Activated T-helper 17 cell treated with anti-CD3 and anti-CD28 coated beads, Interleukin-2, amount 50 U/mL, for 72 hours (primary cell): ENCODE results near the gene ZSCAN2. TPM values are rescaled to one million over a fixed set of nuclear protein-coding genes. Genes with fewer than 3 reads are reported as not detected.

Experiments
- ATAC-seq: fragments of 150-1000 bp; cut with Tn5 transposase; replicated peaks from 2 replicates; pipeline ENCODE4 v1.10.0; 2021; ENCODE audit warnings: mild to moderate bottlenecking, moderate library complexity
- H3K27ac Mint-ChIP-seq: one replicate; pipeline ENCODE4 v1.8.0; 2022; ENCODE audit warnings: mixed read lengths
- H3K27me3 Mint-ChIP-seq: one replicate; pipeline ENCODE4 v1.8.0; 2022; ENCODE audit warnings: mixed read lengths
- H3K36me3 Mint-ChIP-seq: one replicate; pipeline ENCODE4 v1.8.0; 2022; ENCODE audit warnings: low read depth, mild to moderate bottlenecking, mixed read lengths
- H3K4me1 Mint-ChIP-seq: one replicate; pipeline ENCODE4 v1.8.0; 2022; ENCODE audit warnings: mixed read lengths
- H3K4me3 Mint-ChIP-seq: one replicate; pipeline ENCODE4 v1.8.0; 2022; ENCODE audit warnings: mild to moderate bottlenecking, mixed read lengths
- H3K9me3 Mint-ChIP-seq: one replicate; pipeline ENCODE4 v1.8.0; 2022; ENCODE audit warnings: mixed read lengths
- total RNA-seq, 2 donors: library from RNA; stranded (reverse); gene quantifications; one replicate each; pipeline ENCODE4 v1.2.3, GENCODE V29; 2022

ZSCAN2 gene
- total RNA-seq, 2 donors from 2014 or later, result 9.0 to 14.1 TPM

DNA sequence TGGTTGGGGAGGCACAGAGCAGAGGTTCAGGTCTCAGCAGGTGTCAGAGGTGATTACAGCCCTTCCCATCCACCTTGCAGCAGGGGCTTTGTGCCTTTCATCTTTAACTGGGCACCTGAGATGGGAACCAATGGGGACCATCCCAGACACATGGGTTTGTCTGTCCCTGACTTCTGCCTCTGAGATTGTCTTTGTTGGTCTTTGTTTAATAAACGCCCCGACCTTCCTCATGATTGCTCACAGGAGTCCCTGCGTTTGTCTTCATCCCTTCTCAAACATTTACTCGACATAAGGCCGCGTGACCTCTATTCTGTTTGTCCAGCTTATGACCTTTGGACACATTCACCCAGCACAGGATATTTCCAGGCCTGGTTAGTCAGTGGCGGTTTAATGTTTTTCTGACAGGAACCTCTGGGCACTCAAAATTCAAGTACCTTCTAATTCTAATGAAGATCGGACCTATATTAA is 5.9 kb downstream of the ZSCAN2 start:
- Mint-ChIP-seq H3K36me3 (peaks cover 60% of the 10 kb centered on the region), H3K4me1 (peaks cover 34% of the 10 kb centered on the region), H3K27ac (peak overlapping the region; percentile 98), H3K4me3 (peak overlapping the region; percentile 87), H3K9me3 (no peaks in the 10 kb centered on the region), H3K27me3 (no peaks in the 10 kb centered on the region)
- no peak for ATAC-seq

DNA sequence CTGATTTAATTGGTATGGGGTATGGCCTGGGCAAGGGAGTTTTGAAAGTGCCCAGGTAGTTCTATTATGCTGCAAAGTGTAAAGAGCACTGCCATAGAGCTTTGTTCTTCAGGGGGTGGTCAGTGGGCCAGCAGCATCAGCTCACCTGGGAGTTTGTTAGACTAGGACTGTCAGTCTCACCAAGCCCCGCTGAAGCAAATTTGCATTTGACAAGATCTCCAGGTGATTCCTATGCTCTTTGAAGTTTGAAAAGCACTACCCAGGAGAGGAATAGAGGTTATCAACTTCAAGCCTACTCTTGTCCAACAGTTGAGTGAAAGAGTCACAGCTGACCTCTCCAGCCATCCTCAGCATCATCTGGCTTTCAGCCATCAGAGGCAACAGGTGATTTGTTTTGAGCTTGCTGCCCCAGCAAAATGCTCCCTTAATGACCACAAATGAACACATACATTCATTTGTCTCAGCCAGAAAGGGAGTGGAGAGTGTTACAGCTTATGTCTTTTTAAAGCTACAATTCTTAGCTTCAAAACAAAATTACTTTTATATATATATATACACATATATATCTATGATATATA is 8.0 kb downstream of the ZSCAN2 start:
- Mint-ChIP-seq H3K4me1 (peaks cover 29% of the 10 kb centered on the region), H3K9me3 (no peaks in the 10 kb centered on the region), H3K36me3 (peaks cover 55% of the 10 kb centered on the region), H3K27ac (no peak overlapping the region), H3K4me3 (no peak overlapping the region), H3K27me3 (no peaks in the 10 kb centered on the region)
- no peak for ATAC-seq

DNA sequence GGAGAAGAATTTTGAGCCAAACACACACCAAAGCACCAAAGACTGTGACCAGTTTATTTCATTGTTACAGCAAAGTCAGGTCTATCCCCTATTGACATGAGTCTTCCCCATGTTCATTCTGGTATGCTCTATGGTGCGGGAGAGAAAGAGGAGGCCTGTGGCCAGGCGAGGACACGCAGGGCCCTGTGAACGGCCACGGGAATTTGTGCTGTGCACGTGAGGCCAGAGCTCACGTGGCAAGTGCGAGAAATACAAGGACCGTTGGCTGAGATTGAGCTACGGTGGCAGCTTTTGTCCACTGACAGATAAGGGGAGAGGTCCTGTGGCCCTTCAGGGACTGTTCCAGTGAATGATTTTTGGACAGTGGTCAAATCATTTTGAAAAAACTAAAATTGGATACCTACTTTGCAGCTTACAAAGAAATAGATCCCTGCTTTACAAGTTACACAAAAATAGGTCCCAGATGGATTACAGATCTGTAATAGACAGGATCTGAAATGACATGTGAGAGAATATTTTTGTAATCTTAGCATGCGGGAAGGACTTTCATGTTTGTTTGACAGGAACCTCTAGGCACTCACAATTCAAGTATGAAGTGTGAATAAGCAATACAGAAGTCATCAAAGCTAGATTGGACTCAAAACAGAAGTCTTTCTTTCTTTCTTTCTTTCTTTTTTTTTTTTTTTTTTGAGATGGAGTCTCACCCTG is 9.2 kb downstream of the ZSCAN2 start:
- H3K4me3 Mint-ChIP-seq, result no peak overlapping the region
- H3K4me1 Mint-ChIP-seq, result peaks cover 22% of the 10 kb centered on the region
- H3K9me3 Mint-ChIP-seq, result no peaks in the 10 kb centered on the region
- H3K36me3 Mint-ChIP-seq, result peaks cover 43% of the 10 kb centered on the region
- H3K27me3 Mint-ChIP-seq, result no peaks in the 10 kb centered on the region
- peak; percentile 1 for ATAC-seq
- no peak overlapping the region for H3K27ac Mint-ChIP-seq

DNA sequence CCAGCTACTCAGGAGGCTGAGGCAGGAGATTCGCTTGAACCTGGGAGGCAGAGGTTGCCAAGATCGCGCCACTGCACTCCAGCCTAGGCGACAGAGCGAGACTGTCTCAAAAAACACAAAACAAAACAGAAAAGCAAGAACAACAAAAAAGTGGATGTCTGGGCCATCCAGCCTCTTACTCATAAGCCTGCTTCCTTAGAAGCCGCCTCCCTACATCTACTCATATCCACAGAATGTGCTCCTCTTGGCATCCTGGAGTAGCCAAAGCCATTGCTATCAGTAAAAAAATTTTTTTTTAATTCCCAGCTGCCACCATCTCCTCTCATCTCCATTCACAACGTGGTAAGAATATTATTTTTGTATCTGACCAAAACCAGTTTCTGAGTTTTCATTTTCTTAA is 10.8 kb downstream of the ZSCAN2 start:
- no peak for ATAC-seq
- Mint-ChIP-seq H3K4me1 (peaks cover 10% of the 10 kb centered on the region), H3K4me3 (no peak overlapping the region), H3K27ac (peak overlapping the region; percentile 4), H3K36me3 (peaks cover 26% of the 10 kb centered on the region), H3K9me3 (no peaks in the 10 kb centered on the region), H3K27me3 (no peaks in the 10 kb centered on the region)

DNA sequence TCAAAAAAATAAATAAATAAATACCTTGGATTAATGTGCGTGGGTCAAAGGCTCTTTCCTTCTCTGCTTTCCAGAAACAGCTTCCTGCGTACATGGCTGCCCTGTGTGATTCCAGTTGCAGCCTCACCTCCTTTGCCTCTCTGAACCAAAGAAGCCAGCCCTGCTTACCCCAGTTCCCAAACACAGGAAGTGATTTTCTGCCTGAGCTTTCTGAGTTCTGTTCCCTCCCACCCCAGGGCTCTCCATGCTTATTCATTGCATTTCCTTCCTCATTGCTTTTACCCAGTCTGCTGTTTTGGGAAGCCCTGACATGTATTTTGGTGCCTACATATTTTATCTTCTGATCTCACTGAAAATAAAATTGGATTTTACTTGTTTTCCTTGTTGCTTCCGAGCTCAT is 15.4 kb downstream of the ZSCAN2 start:
- Mint-ChIP-seq H3K36me3 (peaks cover 18% of the 10 kb centered on the region), H3K9me3 (peaks cover 13% of the 10 kb centered on the region), H3K27me3 (no peaks in the 10 kb centered on the region), H3K4me1 (peaks cover 5% of the 10 kb centered on the region), H3K4me3 (no peak overlapping the region), H3K27ac (no peak overlapping the region)
- ATAC-seq, result no peak

DNA sequence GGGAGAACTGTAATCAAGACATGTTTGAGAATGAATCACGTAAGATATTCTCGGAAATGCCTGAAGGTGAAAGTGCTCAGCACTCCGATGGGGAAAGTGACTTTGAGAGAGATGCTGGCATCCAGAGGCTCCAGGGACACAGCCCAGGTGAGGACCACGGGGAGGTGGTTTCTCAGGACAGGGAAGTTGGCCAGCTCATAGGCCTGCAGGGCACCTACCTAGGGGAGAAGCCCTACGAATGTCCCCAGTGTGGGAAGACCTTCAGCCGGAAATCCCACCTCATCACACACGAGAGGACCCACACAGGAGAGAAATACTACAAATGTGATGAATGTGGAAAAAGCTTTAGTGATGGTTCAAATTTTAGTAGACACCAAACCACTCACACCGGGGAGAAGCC is 19.8 kb downstream of the ZSCAN2 start:
- Mint-ChIP-seq H3K9me3 (peaks cover 15% of the 10 kb centered on the region), H3K27me3 (no peaks in the 10 kb centered on the region), H3K4me1 (peaks cover 6% of the 10 kb centered on the region), H3K36me3 (peaks cover 44% of the 10 kb centered on the region), H3K4me3 (no peak overlapping the region), H3K27ac (no peak overlapping the region)
- no peak for ATAC-seq

DNA sequence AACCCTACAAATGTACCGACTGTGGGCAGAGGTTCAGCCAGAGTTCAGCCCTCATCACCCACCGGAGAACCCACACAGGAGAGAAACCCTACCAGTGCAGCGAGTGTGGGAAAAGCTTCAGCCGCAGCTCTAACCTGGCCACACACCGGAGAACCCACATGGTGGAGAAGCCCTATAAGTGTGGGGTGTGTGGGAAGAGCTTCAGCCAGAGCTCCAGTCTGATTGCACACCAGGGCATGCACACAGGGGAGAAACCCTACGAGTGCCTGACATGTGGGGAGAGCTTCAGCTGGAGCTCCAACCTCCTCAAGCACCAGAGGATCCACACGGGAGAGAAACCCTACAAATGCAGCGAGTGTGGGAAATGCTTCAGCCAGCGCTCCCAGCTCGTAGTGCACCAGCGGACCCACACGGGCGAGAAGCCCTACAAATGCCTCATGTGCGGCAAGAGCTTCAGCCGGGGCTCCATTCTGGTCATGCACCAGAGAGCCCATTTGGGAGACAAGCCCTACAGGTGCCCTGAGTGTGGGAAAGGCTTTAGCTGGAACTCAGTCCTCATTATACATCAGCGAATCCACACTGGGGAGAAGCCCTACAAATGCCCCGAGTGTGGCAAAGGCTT is 20.7 kb downstream of the ZSCAN2 start:
- no peak for ATAC-seq
- Mint-ChIP-seq H3K27ac (no peak overlapping the region), H3K4me1 (peaks cover 6% of the 10 kb centered on the region), H3K27me3 (no peaks in the 10 kb centered on the region), H3K4me3 (no peak overlapping the region), H3K9me3 (peaks cover 15% of the 10 kb centered on the region), H3K36me3 (peaks cover 44% of the 10 kb centered on the region)

DNA sequence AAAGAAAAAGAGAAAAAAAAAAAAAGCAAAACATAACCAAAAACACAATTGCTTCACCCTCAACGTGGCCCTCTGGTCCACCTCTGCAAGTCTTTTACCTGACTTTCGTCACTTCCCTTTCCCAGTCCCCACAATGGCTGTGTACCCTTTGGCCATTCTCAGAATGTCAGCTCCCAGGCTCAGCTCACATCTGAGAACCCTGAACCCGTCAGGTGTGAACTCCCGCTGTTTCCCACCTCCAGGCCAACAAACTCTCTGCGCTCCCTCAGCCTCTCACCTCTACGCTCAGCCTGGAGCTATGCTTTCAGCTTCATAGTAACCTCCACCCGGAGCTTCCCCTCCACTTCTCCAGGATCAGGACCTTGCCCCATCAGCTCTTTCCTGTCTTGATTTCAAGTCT is 23.6 kb downstream of the ZSCAN2 start:
- Mint-ChIP-seq H3K27ac (no peak overlapping the region), H3K4me3 (no peak overlapping the region), H3K36me3 (peaks cover 44% of the 10 kb centered on the region), H3K9me3 (peaks cover 15% of the 10 kb centered on the region), H3K27me3 (no peaks in the 10 kb centered on the region), H3K4me1 (peaks cover 6% of the 10 kb centered on the region)
- no peak for ATAC-seq

DNA sequence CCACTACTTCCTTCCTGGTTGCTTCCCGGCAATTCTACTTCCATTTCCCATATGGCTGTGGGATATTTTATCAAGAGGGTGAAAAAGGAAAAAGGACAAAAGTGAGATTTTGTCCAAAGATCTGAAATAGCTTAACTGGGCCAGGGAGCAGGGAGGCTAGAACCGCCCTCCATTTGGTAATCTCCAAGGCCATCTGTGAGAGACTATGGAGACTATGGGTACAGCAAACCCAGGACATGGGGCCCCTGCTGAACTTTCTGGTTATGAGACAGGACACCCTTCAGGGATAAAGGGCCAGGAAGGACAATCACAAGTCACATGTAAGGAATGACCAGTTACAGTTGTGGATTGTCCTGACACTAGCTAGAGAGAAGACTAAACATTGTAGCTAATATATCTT is 24.3 kb downstream of the ZSCAN2 start:
- H3K4me3 Mint-ChIP-seq, result no peak overlapping the region
- H3K9me3 Mint-ChIP-seq, result peaks cover 13% of the 10 kb centered on the region
- no peaks in the 10 kb centered on the region for H3K27me3 Mint-ChIP-seq
- ATAC-seq, result no peak
- peak overlapping the region; percentile 13 for H3K27ac Mint-ChIP-seq
- peaks cover 43% of the 10 kb centered on the region for H3K36me3 Mint-ChIP-seq
- peaks cover 6% of the 10 kb centered on the region for H3K4me1 Mint-ChIP-seq

DNA sequence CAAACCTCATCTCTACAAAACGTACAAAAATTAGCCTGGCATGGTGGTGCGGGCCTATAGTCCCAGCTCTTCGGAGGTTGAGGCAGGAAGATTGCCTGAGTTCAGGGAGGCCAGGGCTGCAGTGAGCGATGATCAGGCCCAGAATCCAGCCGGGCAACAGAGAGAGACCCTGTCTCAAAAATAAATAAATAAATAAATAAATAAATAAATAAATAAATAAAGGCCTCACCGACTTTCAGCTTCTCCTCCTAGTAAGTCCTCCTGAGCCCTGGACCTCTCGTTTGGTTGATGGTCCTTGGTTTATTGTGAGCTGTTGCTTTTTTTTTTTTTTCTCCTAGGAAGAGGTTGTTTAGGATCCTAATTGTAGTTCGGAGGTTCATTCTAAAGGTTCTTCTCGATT is 28.2 kb downstream of the ZSCAN2 start:
- H3K36me3 Mint-ChIP-seq, result peaks cover 36% of the 10 kb centered on the region
- H3K27ac Mint-ChIP-seq, result no peak overlapping the region
- H3K4me3 Mint-ChIP-seq, result no peak overlapping the region
- H3K9me3 Mint-ChIP-seq, result no peaks in the 10 kb centered on the region
- peaks cover 11% of the 10 kb centered on the region for H3K4me1 Mint-ChIP-seq
- ATAC-seq, result no peak
- no peaks in the 10 kb centered on the region for H3K27me3 Mint-ChIP-seq

DNA sequence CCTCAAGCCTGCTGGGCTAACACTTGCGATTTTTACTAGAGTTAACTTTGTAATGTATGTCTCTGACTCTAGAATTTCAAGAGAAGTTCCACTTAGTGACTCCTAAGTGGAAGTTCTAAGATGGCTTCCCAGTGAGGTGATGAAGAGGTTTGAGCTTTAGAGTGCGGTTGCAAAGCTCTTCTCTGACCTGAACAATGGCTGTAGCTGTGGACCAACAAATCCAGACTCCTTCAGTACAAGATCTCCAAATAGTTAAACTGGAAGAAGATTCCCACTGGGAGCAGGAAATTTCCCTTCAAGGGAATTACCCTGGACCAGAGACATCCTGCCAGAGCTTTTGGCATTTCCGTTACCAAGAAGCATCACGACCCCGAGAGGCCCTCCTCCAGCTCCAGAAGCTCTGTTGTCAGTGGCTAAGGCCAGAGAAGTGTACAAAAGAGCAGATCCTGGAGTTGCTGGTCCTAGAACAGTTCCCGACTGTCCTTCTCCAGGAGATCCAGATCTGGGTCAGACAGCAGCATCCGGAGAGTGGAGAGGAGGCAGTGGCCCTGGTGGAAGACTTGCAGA is 31.0 kb downstream of the ZSCAN2 start:
- peak overlapping the region; percentile 94 for H3K27ac Mint-ChIP-seq
- H3K36me3 Mint-ChIP-seq, result peaks cover 55% of the 10 kb centered on the region
- peaks cover 17% of the 10 kb centered on the region for H3K4me1 Mint-ChIP-seq
- H3K9me3 Mint-ChIP-seq, result no peaks in the 10 kb centered on the region
- H3K27me3 Mint-ChIP-seq, result no peaks in the 10 kb centered on the region
- peak overlapping the region; percentile 95 for H3K4me3 Mint-ChIP-seq
- no peak for ATAC-seq

DNA sequence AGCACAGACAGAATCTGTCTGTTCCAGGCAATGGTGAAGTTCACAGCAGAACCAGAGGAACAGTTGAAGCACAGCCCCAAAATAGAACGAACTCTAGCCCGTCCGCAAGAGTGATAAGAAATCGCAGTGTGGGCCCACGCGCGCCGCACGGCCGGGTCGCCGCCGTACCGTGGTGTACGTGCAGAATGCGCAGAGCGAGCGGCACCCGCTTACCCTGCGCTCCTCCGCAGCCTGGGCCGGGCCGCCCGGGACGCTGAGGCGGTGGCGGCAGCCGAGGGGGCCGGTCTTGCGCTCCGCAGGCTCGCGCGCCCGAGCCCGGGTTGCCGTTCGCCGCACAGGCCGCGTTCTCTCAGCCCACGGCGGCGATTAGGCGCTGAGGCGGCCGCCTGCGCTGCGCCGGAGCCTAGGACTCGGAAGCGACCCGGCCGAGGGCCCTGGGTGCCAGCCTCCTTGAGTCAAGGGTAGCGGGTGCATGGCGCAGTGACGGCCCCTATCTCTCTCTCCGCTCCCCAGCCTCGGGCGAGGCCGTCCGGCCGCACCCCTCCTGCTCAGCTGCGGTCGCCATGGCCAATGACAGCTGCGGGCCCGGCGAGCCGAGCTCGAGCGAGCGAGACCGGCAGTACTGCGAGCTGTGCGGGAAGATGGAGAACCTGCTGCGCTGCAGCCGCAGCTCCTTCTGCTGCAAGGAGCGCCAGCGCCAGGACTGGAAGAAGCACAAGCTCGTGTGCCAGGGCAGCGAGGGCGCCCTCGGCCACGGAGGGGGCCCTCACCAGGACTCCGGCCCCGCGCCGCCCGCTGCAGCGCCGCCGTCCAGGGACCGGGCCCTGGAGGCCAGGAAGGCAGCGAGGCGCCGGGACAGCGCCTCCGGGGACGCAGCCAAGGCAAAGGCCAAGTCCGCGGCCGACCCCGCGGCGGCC is 32.8 kb downstream of the ZSCAN2 start:
- Mint-ChIP-seq H3K4me1 (peaks cover 24% of the 10 kb centered on the region), H3K9me3 (no peaks in the 10 kb centered on the region), H3K27ac (peak overlapping the region; percentile 95), H3K36me3 (peaks cover 73% of the 10 kb centered on the region), H3K4me3 (peak overlapping the region; percentile 95), H3K27me3 (no peaks in the 10 kb centered on the region)
- peak; percentile 54 for ATAC-seq

DNA sequence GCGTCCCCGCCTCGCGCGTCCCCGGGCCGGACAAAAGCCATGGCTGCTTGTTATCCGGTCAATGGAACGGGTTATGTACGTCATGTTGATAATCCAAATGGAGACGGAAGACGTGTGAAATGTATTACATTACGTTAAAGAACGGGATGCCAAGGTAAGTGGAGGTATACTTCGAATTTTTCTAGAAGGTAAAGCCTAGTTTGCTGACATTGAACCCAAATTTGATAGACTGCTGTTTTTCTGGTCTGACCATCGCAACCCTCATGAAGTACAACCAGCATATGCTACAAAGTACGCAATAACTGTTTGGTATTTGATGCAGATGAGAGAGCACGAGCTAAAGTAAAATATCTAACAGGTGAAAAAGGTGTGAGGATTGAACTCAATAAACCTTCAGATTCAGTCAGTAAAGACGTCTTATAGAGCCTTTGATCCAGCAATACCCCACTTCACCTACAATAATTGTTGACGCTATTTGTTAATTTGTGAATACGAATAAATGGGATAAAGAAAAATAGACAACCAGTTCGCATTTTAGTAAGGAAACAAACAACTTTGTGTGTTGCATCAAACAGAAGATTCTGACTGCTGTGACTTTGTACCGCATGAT is 33.5 kb downstream of the ZSCAN2 start:
- Mint-ChIP-seq H3K4me3 (peak overlapping the region; percentile 95), H3K36me3 (peaks cover 80% of the 10 kb centered on the region), H3K4me1 (peaks cover 24% of the 10 kb centered on the region), H3K27ac (peak overlapping the region; percentile 95), H3K9me3 (no peaks in the 10 kb centered on the region), H3K27me3 (no peaks in the 10 kb centered on the region)
- no peak for ATAC-seq

DNA sequence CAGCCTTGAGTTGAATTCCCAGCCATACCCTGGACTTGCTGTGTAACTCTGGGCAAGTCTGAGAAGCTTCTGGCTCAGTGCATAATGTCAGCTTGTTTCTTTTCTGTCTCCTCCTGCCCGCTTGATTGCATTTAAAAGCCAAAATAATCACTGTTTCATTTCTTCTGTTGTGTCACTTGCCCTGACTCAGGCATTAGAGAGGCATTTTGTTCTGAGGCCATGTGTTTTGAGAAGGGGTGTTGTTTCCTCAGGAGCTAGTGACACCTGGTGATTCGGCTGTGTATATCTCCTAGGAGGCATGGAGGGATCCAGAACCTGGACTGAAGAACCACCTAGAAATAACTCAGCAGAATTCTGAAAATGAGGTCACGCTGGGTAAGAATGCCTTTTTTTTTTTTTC is 37.3 kb downstream of the ZSCAN2 start:
- peak; percentile 16 for ATAC-seq
- Mint-ChIP-seq H3K4me3 (peak overlapping the region; percentile 54), H3K36me3 (peaks cover 100% of the 10 kb centered on the region), H3K9me3 (no peaks in the 10 kb centered on the region), H3K27ac (peak overlapping the region; percentile 64), H3K27me3 (no peaks in the 10 kb centered on the region), H3K4me1 (peaks cover 24% of the 10 kb centered on the region)
